Activated naive CD4-positive, alpha-beta T cell treated with anti-CD3 and anti-CD28 coated beads, Interleukin-2, amount 50 U/mL, for 24 hours (primary cell): ENCODE results near the gene POLR2L.

Experiments used
- H3K27ac Mint-ChIP-seq: one replicate; pipeline ENCODE4 v1.8.0; 2021; ENCODE audit warnings: mild to moderate bottlenecking, mixed read lengths
- H3K27me3 Mint-ChIP-seq: one replicate; pipeline ENCODE4 v1.8.0; 2021; ENCODE audit warnings: mixed read lengths
- H3K36me3 Mint-ChIP-seq: one replicate; pipeline ENCODE4 v1.8.0; 2021; ENCODE audit warnings: mixed read lengths
- H3K4me1 Mint-ChIP-seq: one replicate; pipeline ENCODE4 v1.8.0; 2021; ENCODE audit warnings: mixed read lengths
- H3K4me3 Mint-ChIP-seq: one replicate; pipeline ENCODE4 v1.8.0; 2021; ENCODE audit warnings: mild to moderate bottlenecking, mixed read lengths
- H3K9me3 Mint-ChIP-seq: one replicate; pipeline ENCODE4 v1.8.0; 2021; ENCODE audit warnings: mixed read lengths

Gene POLR2L

GRCh38 chr11:842370-843002 is at the start of gene POLR2L, which contains the start of gene TSPAN4:
TSS of gene POLR2L (minus strand) at chr11:842529. CDS start at chr11:842508, 21 bp downstream.
TSS of gene TSPAN4 (plus strand) at chr11:842852. CDS start at chr11:850305, 7,453 bp downstream.
- no peaks in the 10 kb centered on the region for H3K27me3 Mint-ChIP-seq
- no peaks in the 10 kb centered on the region for H3K36me3 Mint-ChIP-seq
- peak within 1 kb of the TSS; percentile 84 for H3K27ac Mint-ChIP-seq
- peak within 1 kb of the TSS; percentile 88 for H3K4me3 Mint-ChIP-seq
- no peaks in the 10 kb centered on the region for H3K9me3 Mint-ChIP-seq
- H3K4me1 Mint-ChIP-seq = peaks cover 16% of the 10 kb centered on the region

- H3K27me3 Mint-ChIP-seq = no peaks in the 10 kb centered on the region
- no peaks in the 10 kb centered on the region for H3K4me1 Mint-ChIP-seq
- no peaks in the 10 kb centered on the region for H3K9me3 Mint-ChIP-seq
- H3K27ac Mint-ChIP-seq = no peak overlapping the region
- no peak overlapping the region for H3K4me3 Mint-ChIP-seq
- H3K36me3 Mint-ChIP-seq = no peaks in the 10 kb centered on the region
These were observed 48.6 kb upstream of the POLR2L start for GRCh38 chr11:890794-891540.

DNA sequence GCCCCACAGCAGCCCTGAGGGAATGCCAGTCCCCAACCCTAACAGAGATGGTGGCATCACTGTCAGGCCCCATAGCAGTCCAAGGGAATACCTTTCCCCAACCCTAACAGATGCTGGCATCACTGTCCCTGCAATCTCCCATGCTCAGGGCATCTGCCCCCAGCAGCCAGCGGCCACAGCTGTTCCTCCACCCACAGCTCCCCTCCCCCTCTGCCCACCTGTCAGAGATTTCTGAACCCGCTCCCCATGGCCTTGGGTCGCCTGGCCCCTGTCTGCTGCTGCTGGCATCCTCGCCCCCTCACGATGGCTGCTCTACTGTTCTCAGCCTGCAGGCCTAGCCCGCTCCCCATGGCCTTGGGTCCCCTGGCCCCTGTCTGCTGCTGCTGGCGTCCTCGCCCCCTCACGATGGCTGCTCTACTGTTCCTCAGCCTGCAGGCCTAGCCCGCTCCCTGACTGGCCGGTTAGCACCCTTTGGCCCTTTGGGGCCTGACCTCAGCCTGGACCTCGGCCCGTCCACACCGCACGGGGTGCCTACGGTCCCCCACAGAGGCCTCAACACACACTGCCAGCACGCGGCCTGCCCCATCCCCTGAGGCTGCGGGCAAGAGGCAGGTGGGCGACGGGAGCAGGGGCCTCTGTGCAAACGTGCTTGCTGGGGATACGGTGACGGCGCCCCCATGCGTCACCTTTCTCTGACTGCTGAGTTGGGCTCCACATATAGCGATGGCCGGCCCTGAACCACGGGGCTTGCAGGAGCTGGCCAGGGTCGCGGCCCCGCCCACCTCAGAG is 47.6 kb upstream of the POLR2L start:
- no peaks in the 10 kb centered on the region for H3K27me3 Mint-ChIP-seq
- no peak overlapping the region for H3K27ac Mint-ChIP-seq

GRCh38 chr11:889257-889656 is 46.9 kb upstream of the POLR2L start:
- Mint-ChIP-seq H3K4me1 (no peaks in the 10 kb centered on the region), H3K9me3 (no peaks in the 10 kb centered on the region), H3K27ac (no peak overlapping the region), H3K27me3 (no peaks in the 10 kb centered on the region), H3K36me3 (peaks cover 3% of the 10 kb centered on the region), H3K4me3 (no peak overlapping the region)

More for the DNA sequence above, 47.6 kb upstream of the POLR2L start:
- no peaks in the 10 kb centered on the region for H3K9me3 Mint-ChIP-seq
- H3K36me3 Mint-ChIP-seq = peaks cover 3% of the 10 kb centered on the region
- H3K4me3 Mint-ChIP-seq = no peak overlapping the region
- H3K4me1 Mint-ChIP-seq = no peaks in the 10 kb centered on the region

- peaks cover 3% of the 10 kb centered on the region for H3K36me3 Mint-ChIP-seq
- H3K27ac Mint-ChIP-seq = no peak overlapping the region
- no peak overlapping the region for H3K4me3 Mint-ChIP-seq
- no peaks in the 10 kb centered on the region for H3K4me1 Mint-ChIP-seq
- no peaks in the 10 kb centered on the region for H3K27me3 Mint-ChIP-seq
- H3K9me3 Mint-ChIP-seq = no peaks in the 10 kb centered on the region
These were observed 46.2 kb upstream of the POLR2L start for GRCh38 chr11:888310-889212.

- Mint-ChIP-seq H3K4me1 (no peaks in the 10 kb centered on the region), H3K27ac (no peak overlapping the region), H3K36me3 (peaks cover 3% of the 10 kb centered on the region), H3K9me3 (no peaks in the 10 kb centered on the region), H3K27me3 (no peaks in the 10 kb centered on the region), H3K4me3 (no peak overlapping the region)
These were observed 45.3 kb upstream of the POLR2L start for GRCh38 chr11:887589-887988.

DNA sequence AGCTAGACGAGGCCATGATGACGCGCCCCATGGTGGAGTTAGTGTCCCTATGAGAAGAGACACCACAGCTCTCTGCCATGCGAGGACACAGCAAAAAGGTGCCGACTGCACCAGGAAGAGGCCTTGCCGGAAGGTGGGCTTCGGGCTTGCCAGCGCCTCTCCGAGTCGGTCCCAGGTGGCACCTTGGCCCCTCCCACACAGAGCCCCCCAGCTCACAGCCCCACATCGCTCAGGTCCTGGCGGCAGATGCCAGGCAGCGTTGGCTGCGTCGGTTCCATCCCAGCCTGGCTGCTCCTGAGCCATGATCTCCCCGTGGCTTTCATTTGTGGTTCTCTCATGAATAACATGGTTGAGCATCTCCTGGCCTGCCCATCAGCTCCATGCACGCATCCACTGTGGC is 44.2 kb upstream of the POLR2L start:
- Mint-ChIP-seq H3K4me1 (no peaks in the 10 kb centered on the region), H3K27me3 (no peaks in the 10 kb centered on the region), H3K36me3 (peaks cover 9% of the 10 kb centered on the region), H3K4me3 (no peak overlapping the region), H3K27ac (no peak overlapping the region), H3K9me3 (no peaks in the 10 kb centered on the region)

GRCh38 chr11:884578-885070 is 42.3 kb upstream of the POLR2L start:
- no peak overlapping the region for H3K27ac Mint-ChIP-seq
- H3K4me3 Mint-ChIP-seq = no peak overlapping the region
- peaks cover 11% of the 10 kb centered on the region for H3K36me3 Mint-ChIP-seq
- H3K27me3 Mint-ChIP-seq = no peaks in the 10 kb centered on the region
- H3K9me3 Mint-ChIP-seq = no peaks in the 10 kb centered on the region
- H3K4me1 Mint-ChIP-seq = no peaks in the 10 kb centered on the region

GRCh38 chr11:883527-883926 is 41.2 kb upstream of the POLR2L start:
- Mint-ChIP-seq H3K4me1 (no peaks in the 10 kb centered on the region), H3K9me3 (no peaks in the 10 kb centered on the region), H3K4me3 (no peak overlapping the region), H3K27ac (no peak overlapping the region), H3K27me3 (no peaks in the 10 kb centered on the region), H3K36me3 (peaks cover 11% of the 10 kb centered on the region)

- H3K27me3 Mint-ChIP-seq = no peaks in the 10 kb centered on the region
- H3K4me3 Mint-ChIP-seq = no peak overlapping the region
- H3K36me3 Mint-ChIP-seq = peaks cover 13% of the 10 kb centered on the region
- H3K4me1 Mint-ChIP-seq = no peaks in the 10 kb centered on the region
- no peaks in the 10 kb centered on the region for H3K9me3 Mint-ChIP-seq
- H3K27ac Mint-ChIP-seq = peak overlapping the region; percentile 70
These were observed 40.3 kb upstream of the POLR2L start for GRCh38 chr11:882596-882995.

GRCh38 chr11:880447-880846 is 38.1 kb upstream of the POLR2L start:
- Mint-ChIP-seq H3K4me3 (no peak overlapping the region), H3K36me3 (peaks cover 12% of the 10 kb centered on the region), H3K27me3 (no peaks in the 10 kb centered on the region), H3K9me3 (no peaks in the 10 kb centered on the region), H3K27ac (no peak overlapping the region), H3K4me1 (no peaks in the 10 kb centered on the region)

GRCh38 chr11:877565-877964 is 35.2 kb upstream of the POLR2L start:
- H3K27me3 Mint-ChIP-seq = no peaks in the 10 kb centered on the region
- no peak overlapping the region for H3K4me3 Mint-ChIP-seq
- no peaks in the 10 kb centered on the region for H3K9me3 Mint-ChIP-seq
- H3K4me1 Mint-ChIP-seq = no peaks in the 10 kb centered on the region
- peaks cover 14% of the 10 kb centered on the region for H3K36me3 Mint-ChIP-seq
- H3K27ac Mint-ChIP-seq = no peak overlapping the region

- Mint-ChIP-seq H3K9me3 (no peaks in the 10 kb centered on the region), H3K27me3 (no peaks in the 10 kb centered on the region), H3K4me1 (no peaks in the 10 kb centered on the region), H3K36me3 (peaks cover 8% of the 10 kb centered on the region), H3K4me3 (no peak overlapping the region), H3K27ac (no peak overlapping the region)
These were observed 34.2 kb upstream of the POLR2L start for GRCh38 chr11:876545-876944.

DNA sequence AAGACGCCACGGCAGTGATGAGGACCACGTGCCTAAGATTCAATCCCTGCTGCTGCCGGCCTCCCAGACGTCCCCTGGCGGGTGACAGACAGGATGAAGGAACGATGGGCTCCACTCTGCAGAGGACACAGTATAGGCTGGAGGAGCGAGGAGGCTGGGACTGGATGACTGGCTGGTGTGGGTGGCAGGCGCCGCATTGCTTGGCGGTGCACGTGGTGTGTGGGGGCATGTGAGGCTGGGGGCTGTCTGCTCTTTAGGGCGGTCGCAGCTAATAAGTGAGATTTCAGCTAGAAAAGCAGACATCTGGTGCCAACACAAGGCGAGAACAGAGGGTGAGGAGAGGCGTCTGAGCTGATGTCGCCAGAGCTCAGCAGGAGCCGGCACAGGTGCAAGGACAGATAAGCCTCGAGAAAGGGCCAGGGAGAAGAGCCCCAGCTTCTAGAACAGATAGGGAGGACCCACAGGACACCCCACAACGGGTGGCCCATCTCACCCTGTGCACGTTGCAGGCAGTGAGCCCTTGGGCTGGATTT is 33.5 kb upstream of the POLR2L start:
- no peaks in the 10 kb centered on the region for H3K27me3 Mint-ChIP-seq
- no peaks in the 10 kb centered on the region for H3K4me1 Mint-ChIP-seq
- no peak overlapping the region for H3K4me3 Mint-ChIP-seq
- peak overlapping the region; percentile 43 for H3K27ac Mint-ChIP-seq
- H3K36me3 Mint-ChIP-seq = peaks cover 8% of the 10 kb centered on the region
- no peaks in the 10 kb centered on the region for H3K9me3 Mint-ChIP-seq

GRCh38 chr11:875203-875602 is 32.9 kb upstream of the POLR2L start:
- Mint-ChIP-seq H3K4me3 (no peak overlapping the region), H3K4me1 (no peaks in the 10 kb centered on the region), H3K36me3 (peaks cover 6% of the 10 kb centered on the region), H3K27me3 (no peaks in the 10 kb centered on the region), H3K9me3 (no peaks in the 10 kb centered on the region), H3K27ac (no peak overlapping the region)
